CD4-positive, alpha-beta T cell treated with Interleukin-6 at 100 ng/mL for 8 hours (primary cell): Measurements from ENCODE around the gene COL4A2.

Experiments used
- DNase-seq: peaks from one replicate; pipeline ENCODE4 v3.0.0-alpha.2; 2020; ENCODE audit warnings: mixed read lengths, low spot score

COL4A2 gene

GRCh38 chr13:110290153-110290552 lies 16.9 kb upstream of the COL4A2 start:
- no peak for DNase-seq

- DNase-seq = no peak
Measured at GRCh38 chr13:110290826-110291225, 16.3 kb upstream of the COL4A2 start.

GRCh38 chr13:110291286-110291685 lies 15.8 kb upstream of the COL4A2 start:
- no peak for DNase-seq

- DNase-seq = no peak
Measured at GRCh38 chr13:110293037-110293436, 14.0 kb upstream of the COL4A2 start.

GRCh38 chr13:110293649-110294048 lies 13.4 kb upstream of the COL4A2 start:
- DNase-seq = no peak

GRCh38 chr13:110294146-110294545 lies 12.9 kb upstream of the COL4A2 start:
- DNase-seq = no peak

GRCh38 chr13:110294622-110295021 lies 12.5 kb upstream of the COL4A2 start:
- DNase-seq = no peak

GRCh38 chr13:110297011-110297410 lies 10.1 kb upstream of the COL4A2 start:
- DNase-seq = no peak

- no peak for DNase-seq
Measured at GRCh38 chr13:110297766-110298504, 9.1 kb upstream of the COL4A2 start.

GRCh38 chr13:110298505-110299282 lies 8.4 kb upstream of the COL4A2 start:
- DNase-seq = no peak

- DNase-seq = no peak
Measured at GRCh38 chr13:110299283-110299840, 7.7 kb upstream of the COL4A2 start.

GRCh38 chr13:110300090-110300815 lies 6.8 kb upstream of the COL4A2 start:
- DNase-seq = no peak

GRCh38 chr13:110301083-110301482 lies 6.0 kb upstream of the COL4A2 start:
- DNase-seq = no peak

GRCh38 chr13:110301606-110302553 lies 5.2 kb upstream of the COL4A2 start:
- no peak for DNase-seq

- DNase-seq = no peak
Measured at GRCh38 chr13:110302997-110303396, 4.1 kb upstream of the COL4A2 start.

GRCh38 chr13:110303644-110304043 lies 3.4 kb upstream of the COL4A2 start:
- no peak for DNase-seq

GRCh38 chr13:110304256-110304655 lies 2.8 kb upstream of the COL4A2 start:
- DNase-seq = no peak

GRCh38 chr13:110305001-110305400 lies 2.1 kb upstream of the COL4A2 start:
- no peak for DNase-seq

- DNase-seq = no peak
Measured at GRCh38 chr13:110305544-110305943, 1.5 kb upstream of the COL4A2 start.

GRCh38 chr13:110305949-110306339 lies 1.1 kb upstream of the COL4A2 start:
- DNase-seq = no peak

- no peak for DNase-seq
Measured at GRCh38 chr13:110306340-110306959, 634 bp upstream of the COL4A2 start.
